ENCODE data around the gene SLC2A11.

DNA sequence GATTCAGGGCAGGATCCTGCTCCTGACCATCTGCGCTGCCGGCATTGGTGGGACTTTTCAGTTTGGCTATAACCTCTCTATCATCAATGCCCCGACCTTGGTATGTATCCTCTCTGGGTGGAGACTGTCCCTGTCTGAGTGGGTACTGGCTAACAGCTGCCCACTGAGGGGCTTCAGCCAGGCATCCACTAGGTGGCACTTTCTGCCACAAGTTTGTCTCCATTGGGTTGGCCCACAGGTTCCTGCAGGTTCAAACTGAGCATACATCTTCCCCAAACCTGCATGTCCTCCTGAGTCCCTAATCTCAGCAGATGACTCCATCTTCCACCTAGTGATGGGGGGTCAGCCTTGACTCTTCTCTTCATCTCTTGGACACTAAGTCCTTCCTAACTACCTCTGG, 4.4 kb downstream of the SLC2A11 start:
- TF ChIP-seq, protein P1, sequence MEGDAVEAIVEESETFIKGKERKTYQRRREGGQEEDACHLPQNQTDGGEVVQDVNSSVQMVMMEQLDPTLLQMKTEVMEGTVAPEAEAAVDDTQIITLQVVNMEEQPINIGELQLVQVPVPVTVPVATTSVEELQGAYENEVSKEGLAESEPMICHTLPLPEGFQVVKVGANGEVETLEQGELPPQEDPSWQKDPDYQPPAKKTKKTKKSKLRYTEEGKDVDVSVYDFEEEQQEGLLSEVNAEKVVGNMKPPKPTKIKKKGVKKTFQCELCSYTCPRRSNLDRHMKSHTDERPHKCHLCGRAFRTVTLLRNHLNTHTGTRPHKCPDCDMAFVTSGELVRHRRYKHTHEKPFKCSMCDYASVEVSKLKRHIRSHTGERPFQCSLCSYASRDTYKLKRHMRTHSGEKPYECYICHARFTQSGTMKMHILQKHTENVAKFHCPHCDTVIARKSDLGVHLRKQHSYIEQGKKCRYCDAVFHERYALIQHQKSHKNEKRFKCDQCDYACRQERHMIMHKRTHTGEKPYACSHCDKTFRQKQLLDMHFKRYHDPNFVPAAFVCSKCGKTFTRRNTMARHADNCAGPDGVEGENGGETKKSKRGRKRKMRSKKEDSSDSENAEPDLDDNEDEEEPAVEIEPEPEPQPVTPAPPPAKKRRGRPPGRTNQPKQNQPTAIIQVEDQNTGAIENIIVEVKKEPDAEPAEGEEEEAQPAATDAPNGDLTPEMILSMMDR (conservative IDR thresholded peaks at IDR 0.05; ENCODE audit: low read depth, low read length), result peak; percentile 66
- TF ChIP-seq EZH2phosphoT487 (IDR thresholded peaks at IDR 0.05; ENCODE audit: borderline replicate concordance, low read length) (no peak), EZH2 (IDR thresholded peaks at IDR 0.05; ENCODE audit: low read length, unreplicated experiment) (no peak)
